Keratinocyte (primary cell): ENCODE data around the gene CXCL14.
A peak's percentile ranks its signal among the peaks of the same experiment; 100 is the strongest.

Experiments used
- EZH2 ChIP-seq: IDR thresholded peaks from one replicate; pipeline ENCODE4 v1.6.1; 2012; ENCODE audit warnings: inconsistent platforms, mild to moderate bottlenecking, low read length, moderate library complexity
- TF ChIP-seq, protein P1 (sequence below), 3 experiments: IDR thresholded peaks in 1 of 3; conservative IDR thresholded peaks in 1 of 3; optimal IDR thresholded peaks in 1 of 3; 2 replicates in 2 of 3; 3 replicates in 1 of 3; pipeline versions ENCODE3 to v1.5.1; 2011; ENCODE audit warnings: low read length in 3 of 3, mild to moderate bottlenecking in 3 of 3, moderate library complexity in 2 of 3, control low read depth in 1 of 3, inconsistent platforms in 1 of 3; ENCODE audit not compliant: insufficient read depth in 2 of 3; ENCODE audit errors: extremely low read depth in 1 of 3

DNA sequence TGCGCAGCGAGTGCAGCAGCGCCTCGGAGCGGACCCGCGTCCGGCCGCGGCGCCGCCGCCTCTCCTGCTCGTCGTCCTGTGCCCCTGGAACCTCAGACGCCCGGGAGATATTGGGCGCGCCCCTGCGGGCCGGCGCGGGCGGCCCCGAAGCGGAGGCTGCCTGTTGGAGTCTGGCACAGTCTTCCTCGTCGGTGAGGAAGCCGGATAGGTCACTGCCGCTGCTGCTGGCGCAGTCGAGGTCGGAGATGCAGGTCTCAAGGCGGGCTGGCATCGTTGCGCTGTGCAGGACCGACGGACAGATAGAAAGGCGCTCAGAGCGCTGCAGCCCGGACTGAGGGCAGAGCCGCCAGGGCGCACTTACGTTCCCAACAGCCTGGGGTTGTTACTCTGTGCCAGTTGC is 43.4 kb downstream of the CXCL14 start:
- peak; percentile 93 for TF ChIP-seq EZH2
- TF ChIP-seq, protein P1, sequence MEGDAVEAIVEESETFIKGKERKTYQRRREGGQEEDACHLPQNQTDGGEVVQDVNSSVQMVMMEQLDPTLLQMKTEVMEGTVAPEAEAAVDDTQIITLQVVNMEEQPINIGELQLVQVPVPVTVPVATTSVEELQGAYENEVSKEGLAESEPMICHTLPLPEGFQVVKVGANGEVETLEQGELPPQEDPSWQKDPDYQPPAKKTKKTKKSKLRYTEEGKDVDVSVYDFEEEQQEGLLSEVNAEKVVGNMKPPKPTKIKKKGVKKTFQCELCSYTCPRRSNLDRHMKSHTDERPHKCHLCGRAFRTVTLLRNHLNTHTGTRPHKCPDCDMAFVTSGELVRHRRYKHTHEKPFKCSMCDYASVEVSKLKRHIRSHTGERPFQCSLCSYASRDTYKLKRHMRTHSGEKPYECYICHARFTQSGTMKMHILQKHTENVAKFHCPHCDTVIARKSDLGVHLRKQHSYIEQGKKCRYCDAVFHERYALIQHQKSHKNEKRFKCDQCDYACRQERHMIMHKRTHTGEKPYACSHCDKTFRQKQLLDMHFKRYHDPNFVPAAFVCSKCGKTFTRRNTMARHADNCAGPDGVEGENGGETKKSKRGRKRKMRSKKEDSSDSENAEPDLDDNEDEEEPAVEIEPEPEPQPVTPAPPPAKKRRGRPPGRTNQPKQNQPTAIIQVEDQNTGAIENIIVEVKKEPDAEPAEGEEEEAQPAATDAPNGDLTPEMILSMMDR (optimal IDR thresholded peaks at IDR 0.05 in 1 of 3, IDR thresholded peaks at IDR 0.05 in 1 of 3, conservative IDR thresholded peaks at IDR 0.05 in 1 of 3; ENCODE audit: extremely low read depth in 1 of 3, insufficient read depth in 2 of 3, low read length in 3 of 3) = no peak
